Fibroblast of mammary gland (primary cell): ENCODE results near the gene MAGI3.
"Not testable (repeated sequence)": the region's sequence is repeated elsewhere in the genome, so short reads cannot be mapped to it uniquely, and the experiment has no call there.

ENCODE experiments used
- DNase-seq: peaks from one replicate; pipeline ENCODE4 v3.0.0-alpha.2; 2010; ENCODE audit warnings: low read depth
- H3K4me3 ChIP-seq: 2 replicates; pipeline ENCODE4 v1.5.1; 2011; ENCODE audit warnings: low read depth, mild to moderate bottlenecking, low read length, moderate library complexity; ENCODE audit not compliant: control insufficient read depth
- CTCF ChIP-seq: conservative IDR thresholded peaks from 2 replicates; pipeline ENCODE4 v1.5.1; 2011; ENCODE audit warnings: low read depth, low read length, inconsistent platforms; ENCODE audit not compliant: control insufficient read depth, insufficient read depth

Gene MAGI3

GRCh38 chr1:113582084-113582483 lies 191.8 kb downstream of the MAGI3 start:
- no peak for DNase-seq
- H3K4me3 ChIP-seq = no peak overlapping the region
- no peak for TF ChIP-seq CTCF

GRCh38 chr1:113587475-113587874 lies 197.2 kb downstream of the MAGI3 start:
- no peak for TF ChIP-seq CTCF
- H3K4me3 ChIP-seq = no peak overlapping the region
- no peak for DNase-seq

GRCh38 chr1:113592230-113592629 lies 201.9 kb downstream of the MAGI3 start:
- TF ChIP-seq CTCF = no peak
- DNase-seq = no peak
- no peak overlapping the region for H3K4me3 ChIP-seq

- no peak overlapping the region for H3K4me3 ChIP-seq
- no peak for TF ChIP-seq CTCF
- DNase-seq = no peak
These were observed 203.4 kb downstream of the MAGI3 start for GRCh38 chr1:113593550-113594297.

- not testable (repeated sequence) for DNase-seq, H3K4me3 ChIP-seq
These were observed 214.2 kb downstream of the MAGI3 start for GRCh38 chr1:113604466-113604865.

GRCh38 chr1:113605146-113605545 lies 214.8 kb downstream of the MAGI3 start:
- H3K4me3 ChIP-seq = no peak overlapping the region
- no peak for TF ChIP-seq CTCF
- DNase-seq = peak; percentile 63

GRCh38 chr1:113608399-113608798 lies 218.1 kb downstream of the MAGI3 start:
- TF ChIP-seq CTCF = no peak
- no peak overlapping the region for H3K4me3 ChIP-seq
- no peak for DNase-seq
